GM12878 (cell line): ENCODE data around the gene SLFNL1. TPM values are rescaled to one million over a fixed set of nuclear protein-coding genes. Genes with fewer than 3 reads are reported as not detected.

ENCODE experiments used
- ATAC-seq: fragments of 200-7000 bp; cut with Tn5 transposase; 3 replicates; pipeline ENCODE4 v1.9.1; 2020; ENCODE audit warnings: mild to moderate bottlenecking, moderate library complexity
- BruUV-seq: library from RNA; stranded (reverse); fragments of 400-500 nt; replicated peaks from 2 replicates; lab custom pipeline; 2021; lab: Mats Ljungman, UMichigan
- CTCF ChIA-PET: fragments of 300-600 bp; sonication (Branson Sonifier 250); formaldehyde crosslinking; extraction: SDS; loops from one replicate; lab custom pipeline; 2021; ENCODE audit warnings: inconsistent platforms; lab: Yijun Ruan, JAX
- POLR2A ChIA-PET: fragments of 350-600 bp; formaldehyde crosslinking; extraction: SDS; loops from one replicate; lab custom pipeline; 2021; ENCODE audit warnings: inconsistent platforms; lab: Charles Lee
- RAD21 ChIA-PET: fragments of 300-600 bp; sonication (Branson Sonifier 250); formaldehyde crosslinking; loops from one replicate; lab custom pipeline; 2023; ENCODE audit warnings: antibody characterized with exemption; ENCODE audit not compliant: unreplicated experiment; lab: Charles Lee
- SMC1A ChIA-PET: fragments of 300-600 bp; sonication (Branson Sonifier 250); formaldehyde crosslinking; loops from one replicate; lab custom pipeline; 2023; ENCODE audit not compliant: unreplicated experiment, uncharacterized antibody; lab: Charles Lee
- DNase-seq: peaks from one replicate; pipeline ENCODE4 v3.0.0-alpha.2; 2011; ENCODE audit warnings: low read depth, low spot score
- FAIRE-seq: peaks from 3 replicates; lab custom pipeline; 2011; peaks lifted over from hg19 to GRCh38; lab: Jason Lieb, UNC
- H2AFZ ChIP-seq: 2 replicates; pipeline ENCODE4 v1.6.0; 2011; ENCODE audit warnings: low read depth, low read length, control low read depth; ENCODE audit not compliant: control insufficient read depth
- H3K27ac ChIP-seq: 2 replicates; pipeline ENCODE4 v1.5.1; 2011; ENCODE audit warnings: control low read depth; ENCODE audit not compliant: control insufficient read depth, insufficient read depth
- H3K27me3 ChIP-seq, 2 experiments: replicated peaks in 1 of 2; 2 replicates each; pipeline versions ENCODE4 v1.6.0 to v1.6.1; 2011; ENCODE audit warnings: low read length in 1 of 2; ENCODE audit not compliant: control insufficient read depth in 2 of 2, insufficient read depth in 2 of 2
- H3K36me3 ChIP-seq, 2 experiments: 2 replicates each; pipeline ENCODE4 v1.5.1; 2011; ENCODE audit warnings: low read length in 1 of 2; ENCODE audit not compliant: control insufficient read depth in 2 of 2, insufficient read depth in 2 of 2
- H3K4me1 ChIP-seq: 2 replicates; pipeline ENCODE4 v1.6.1; 2011; ENCODE audit warnings: mild to moderate bottlenecking, low read length, moderate library complexity, mixed read lengths; ENCODE audit not compliant: control insufficient read depth, insufficient read depth
- H3K4me2 ChIP-seq: 2 replicates; pipeline ENCODE4 v1.6.0; 2011; ENCODE audit warnings: control low read depth; ENCODE audit not compliant: control insufficient read depth, insufficient read depth
- H3K4me3 ChIP-seq: fragments of 200-600 bp; sonication (generic); 2 replicates; pipeline ENCODE4 v1.5.1; 2016
- H3K79me2 ChIP-seq: 2 replicates; pipeline ENCODE4 v1.6.0; 2011; ENCODE audit warnings: low read length; ENCODE audit not compliant: control insufficient read depth, insufficient read depth
- H3K9ac ChIP-seq: 2 replicates; pipeline ENCODE4 v1.8.0; 2011; ENCODE audit warnings: low read length, control low read depth, mixed read lengths; ENCODE audit not compliant: control insufficient read depth, insufficient read depth
- H3K9me3 ChIP-seq: replicated peaks from 3 replicates; pipeline ENCODE4 v1.5.1; 2011; ENCODE audit warnings: mild to moderate bottlenecking, low read length; ENCODE audit not compliant: control insufficient read depth, insufficient read depth
- H4K20me1 ChIP-seq: 2 replicates; pipeline ENCODE4 v1.6.0; 2011; ENCODE audit not compliant: control insufficient read depth, insufficient read depth
- ASH2L ChIP-seq: fragments of 300-600, 200-600 bp; sonication (generic); IDR thresholded peaks from 2 replicates; pipeline ENCODE4 v1.6.1; 2017; ENCODE audit warnings: low read depth, mild to moderate bottlenecking, borderline replicate concordance
- CHD4 ChIP-seq: fragments of 200-600 bp; sonication (generic); IDR thresholded peaks from 2 replicates; pipeline ENCODE4 v1.6.1; 2016; ENCODE audit warnings: mild to moderate bottlenecking
- DPF2 ChIP-seq: fragments of 450-650 bp; IDR thresholded peaks from 2 replicates; pipeline ENCODE4 v1.6.1; 2017; ENCODE audit warnings: mild to moderate bottlenecking
- FOXK2 ChIP-seq: fragments of 450-650 bp; IDR thresholded peaks from 2 replicates; pipeline ENCODE4 v1.6.1; 2017; ENCODE audit warnings: mild to moderate bottlenecking, moderate library complexity
- IKZF2 ChIP-seq, 2 experiments: fragments of 450-650 bp; IDR thresholded peaks; 2 replicates each; pipeline ENCODE4 v1.6.1; 2017; ENCODE audit warnings: mild to moderate bottlenecking in 2 of 2, moderate library complexity in 2 of 2
- KDM1A ChIP-seq: fragments of 200-600 bp; sonication (generic); IDR thresholded peaks from 2 replicates; pipeline ENCODE4 v1.6.1; 2016; ENCODE audit warnings: borderline replicate concordance
- NBN ChIP-seq: fragments of 450-650 bp; IDR thresholded peaks from 2 replicates; pipeline ENCODE4 v1.6.1; 2016
- PKNOX1 ChIP-seq: fragments of 450-650 bp; IDR thresholded peaks from 2 replicates; pipeline ENCODE4 v1.6.1; 2016; ENCODE audit warnings: mild to moderate bottlenecking
- POLR2AphosphoS5 ChIP-seq: IDR thresholded peaks from 2 replicates; pipeline ENCODE4 v1.6.1; 2011; ENCODE audit warnings: mild to moderate bottlenecking, low read length, inconsistent platforms
- SIN3A ChIP-seq: IDR thresholded peaks from 2 replicates; pipeline ENCODE4 v1.6.1; 2012; ENCODE audit warnings: low read depth, low read length, improper control_type of control experiment
- SPI1 ChIP-seq: IDR thresholded peaks from 2 replicates; pipeline ENCODE4 v1.6.1; 2011; ENCODE audit warnings: low read depth, mild to moderate bottlenecking, low read length, moderate library complexity, borderline replicate concordance; ENCODE audit not compliant: insufficient read depth
- SREBF1 ChIP-seq: IDR thresholded peaks from 2 replicates; pipeline ENCODE4 v1.6.1; 2012; ENCODE audit warnings: mild to moderate bottlenecking, low read length
- ZBED1 ChIP-seq: IDR thresholded peaks from 2 replicates; pipeline ENCODE4 v1.6.1; 2016; ENCODE audit warnings: borderline replicate concordance
- ZNF622 ChIP-seq: fragments of 450-650 bp; IDR thresholded peaks from 2 replicates; pipeline ENCODE4 v1.6.1; 2017; ENCODE audit warnings: mild to moderate bottlenecking, inconsistent platforms
- WGBS: methylation state at CpG from one replicate; pipeline ENCODE4 v1.1.6; 2016; ENCODE audit warnings: low lambda C conversion rate; ENCODE audit not compliant: insufficient replicate concordance, insufficient coverage; ENCODE audit errors: missing lambda C conversion rate; 5-methylcytosine and 5-hydroxymethylcytosine counted together
- in situ Hi-C: fragments of 300-500 bp; cut with MboI; formaldehyde crosslinking; loops from 9 replicates; pipeline ENCODE4 v1.14.3; 2018; ENCODE audit warnings: mixed read lengths
- intact Hi-C: fragments of 100-400 bp; cut with micrococcal nuclease; formaldehyde crosslinking; loops from one replicate; pipeline ENCODE4 v1.14.2; 2022; ENCODE audit not compliant: unreplicated experiment
- polyA plus RNA-seq, 11 experiments: library from polyadenylated mRNA; depleted of rRNA in 4 of 11; unstranded in 6 of 11; stranded (reverse) in 5 of 11; fragments of >200 nt; fragmentation: Nextera tagmentation in 4 of 11; fragmentation: Illumina TruSeq in 1 of 11; extraction: Ambion mirVana in 4 of 11; extraction: Trizol in 1 of 11; gene quantifications; 1 replicate in 1 of 11; 2 replicates in 10 of 11; pipeline versions ENCODE4 v1.2.1 to v1.2.3, GENCODE V29; 2011 to 2016; ENCODE audit warnings: inconsistent platforms in 2 of 11, missing spikeins in 2 of 11, low read depth in 1 of 11
- total RNA-seq, 4 experiments: library from RNA; depleted of rRNA in 3 of 4; stranded (reverse); fragments of >200 nt in 3 of 4; fragmentation: Illumina TruSeq in 1 of 4; extraction: Trizol in 1 of 4; gene quantifications; 2 replicates each; pipeline versions ENCODE4 v1.2.1 to v1.2.3, GENCODE V29; 2013 to 2021
- TF ChIP-seq, protein P1 (sequence below): fragments of 450-650 bp; IDR thresholded peaks from 2 replicates; pipeline ENCODE4 v1.6.1; 2018; ENCODE audit warnings: mild to moderate bottlenecking, low read depth, moderate library complexity; ENCODE audit not compliant: partially characterized antibody
- TF ChIP-seq, protein P2 (sequence below): fragments of 450-650 bp; formaldehyde crosslinking; IDR thresholded peaks from 2 replicates; pipeline ENCODE4 v1.4.0; 2022; ENCODE audit warnings: mild to moderate bottlenecking, moderate library complexity

Gene SLFNL1
- total and polyA plus RNA-seq, 10 of the 15 experiments (the other 5 are each of a cell fraction or from before 2014, with no cell fraction given), result 0.05 to 0.98 (median 0.16) TPM; not detected in 2

DNA sequence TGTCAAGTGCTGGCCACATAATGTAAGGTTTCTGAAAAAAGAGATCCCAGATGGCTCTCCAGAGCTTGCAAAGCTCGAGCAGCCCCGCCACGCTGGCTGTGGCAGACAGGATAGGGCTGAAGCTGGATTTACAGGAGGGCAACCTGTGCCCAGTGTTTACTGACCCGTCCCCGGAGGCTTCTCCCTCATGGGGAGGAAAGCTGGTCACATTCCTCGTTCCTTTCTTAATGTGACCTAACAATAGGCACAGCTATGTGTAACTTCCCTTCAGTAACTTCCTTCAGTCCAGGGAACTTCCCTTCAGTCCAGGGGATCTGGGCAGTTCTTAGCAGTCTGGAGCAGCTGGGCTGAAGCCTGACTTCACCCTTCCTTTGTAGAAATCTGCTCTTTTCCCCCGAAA lies 7.7 kb downstream of the SLFNL1 start:
- no TSS peak for BruUV-seq
- no peak overlapping the region for H3K4me3 ChIP-seq
- peaks cover 22 to 45% of the 10 kb centered on the region in 2 experiments for H3K36me3 ChIP-seq
- no peak overlapping the region for H3K27ac ChIP-seq
- H4K20me1 ChIP-seq, result no peaks in the 10 kb centered on the region
- no peak overlapping the region for H2AFZ ChIP-seq
- ChIA-PET POLR2A (no interaction called here), SMC1A (no interaction called here), RAD21 (no interaction called here), CTCF (no interaction called here)
- FAIRE-seq, result no peak
- intact Hi-C loops, result no loop called here
- in situ Hi-C loops, result no loop called here
- H3K79me2 ChIP-seq, result no peaks in the 10 kb centered on the region
- ATAC-seq, result no peak
- no peak overlapping the region for H3K9ac ChIP-seq
- no peaks in the 10 kb centered on the region for H3K27me3 ChIP-seq
- no peaks in the 10 kb centered on the region for H3K9me3 ChIP-seq
- no peak overlapping the region for H3K4me2 ChIP-seq
- no peak for DNase-seq
- no peaks in the 10 kb centered on the region for H3K4me1 ChIP-seq
- TF ChIP-seq SPI1 (no peak), ZNF622 (no peak), ASH2L (no peak), CHD4 (no peak), ZBED1 (no peak), SIN3A (no peak), POLR2AphosphoS5 (no peak), KDM1A (no peak), SREBF1 (no peak), DPF2 (no peak), FOXK2 (no peak), PKNOX1 (no peak), IKZF2 (IDR thresholded peaks at IDR 0.05) (no peak), NBN (no peak)
- TF ChIP-seq, protein P1, sequence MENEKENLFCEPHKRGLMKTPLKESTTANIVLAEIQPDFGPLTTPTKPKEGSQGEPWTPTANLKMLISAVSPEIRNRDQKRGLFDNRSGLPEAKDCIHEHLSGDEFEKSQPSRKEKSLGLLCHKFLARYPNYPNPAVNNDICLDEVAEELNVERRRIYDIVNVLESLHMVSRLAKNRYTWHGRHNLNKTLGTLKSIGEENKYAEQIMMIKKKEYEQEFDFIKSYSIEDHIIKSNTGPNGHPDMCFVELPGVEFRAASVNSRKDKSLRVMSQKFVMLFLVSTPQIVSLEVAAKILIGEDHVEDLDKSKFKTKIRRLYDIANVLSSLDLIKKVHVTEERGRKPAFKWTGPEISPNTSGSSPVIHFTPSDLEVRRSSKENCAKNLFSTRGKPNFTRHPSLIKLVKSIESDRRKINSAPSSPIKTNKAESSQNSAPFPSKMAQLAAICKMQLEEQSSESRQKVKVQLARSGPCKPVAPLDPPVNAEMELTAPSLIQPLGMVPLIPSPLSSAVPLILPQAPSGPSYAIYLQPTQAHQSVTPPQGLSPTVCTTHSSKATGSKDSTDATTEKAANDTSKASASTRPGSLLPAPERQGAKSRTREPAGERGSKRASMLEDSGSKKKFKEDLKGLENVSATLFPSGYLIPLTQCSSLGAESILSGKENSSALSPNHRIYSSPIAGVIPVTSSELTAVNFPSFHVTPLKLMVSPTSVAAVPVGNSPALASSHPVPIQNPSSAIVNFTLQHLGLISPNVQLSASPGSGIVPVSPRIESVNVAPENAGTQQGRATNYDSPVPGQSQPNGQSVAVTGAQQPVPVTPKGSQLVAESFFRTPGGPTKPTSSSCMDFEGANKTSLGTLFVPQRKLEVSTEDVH, result no peak
- TF ChIP-seq, protein P2, sequence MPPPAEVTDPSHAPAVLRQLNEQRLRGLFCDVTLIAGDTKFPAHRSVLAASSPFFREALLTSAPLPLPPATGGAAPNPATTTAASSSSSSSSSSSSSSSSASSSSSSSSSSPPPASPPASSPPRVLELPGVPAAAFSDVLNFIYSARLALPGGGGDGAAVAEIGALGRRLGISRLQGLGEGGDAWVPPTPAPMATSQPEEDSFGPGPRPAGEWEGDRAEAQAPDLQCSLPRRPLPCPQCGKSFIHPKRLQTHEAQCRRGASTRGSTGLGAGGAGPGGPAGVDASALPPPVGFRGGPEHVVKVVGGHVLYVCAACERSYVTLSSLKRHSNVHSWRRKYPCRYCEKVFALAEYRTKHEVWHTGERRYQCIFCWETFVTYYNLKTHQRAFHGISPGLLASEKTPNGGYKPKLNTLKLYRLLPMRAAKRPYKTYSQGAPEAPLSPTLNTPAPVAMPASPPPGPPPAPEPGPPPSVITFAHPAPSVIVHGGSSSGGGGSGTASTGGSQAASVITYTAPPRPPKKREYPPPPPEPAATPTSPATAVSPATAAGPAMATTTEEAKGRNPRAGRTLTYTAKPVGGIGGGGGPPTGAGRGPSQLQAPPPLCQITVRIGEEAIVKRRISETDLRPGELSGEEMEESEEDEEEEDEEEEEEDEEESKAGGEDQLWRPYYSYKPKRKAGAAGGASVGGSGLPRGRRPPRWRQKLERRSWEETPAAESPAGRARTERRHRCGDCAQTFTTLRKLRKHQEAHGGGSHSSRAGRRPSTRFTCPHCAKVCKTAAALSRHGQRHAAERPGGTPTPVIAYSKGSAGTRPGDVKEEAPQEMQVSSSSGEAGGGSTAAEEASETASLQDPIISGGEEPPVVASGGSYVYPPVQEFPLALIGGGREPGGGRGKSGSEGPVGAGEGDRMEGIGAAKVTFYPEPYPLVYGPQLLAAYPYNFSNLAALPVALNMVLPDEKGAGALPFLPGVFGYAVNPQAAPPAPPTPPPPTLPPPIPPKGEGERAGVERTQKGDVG (CRISPR knock-in tag), result no peak
- TF ChIP-seq, all 136 proteins: peak for 0
- WGBS, result 91% methylated on average over 7 of the region's 7 CpGs
